Measurements from ENCODE around the gene MYF6.

DNA sequence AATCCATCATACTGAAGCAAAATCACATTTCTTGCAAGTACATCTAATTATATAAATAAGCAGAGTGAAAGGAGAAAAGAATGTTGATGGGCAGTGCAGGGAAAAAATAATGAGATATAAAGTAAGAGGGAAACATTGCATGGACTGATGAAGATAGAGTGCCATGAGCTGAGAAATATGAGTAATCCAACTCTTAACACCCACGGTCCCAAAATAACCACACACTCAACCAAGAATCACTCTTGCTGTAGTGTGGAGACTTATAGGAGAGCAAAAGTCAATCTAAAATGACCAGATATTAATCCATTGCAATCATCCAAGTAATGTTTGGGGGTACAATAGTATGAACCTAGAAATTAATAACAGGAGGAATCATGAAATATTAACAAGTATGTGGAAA is 49.4 kb downstream of the MYF6 start:
- no peak for TF ChIP-seq CTCF (IDR thresholded peaks at IDR 0.05)
- TF ChIP-seq POLR2A (IDR thresholded peaks at IDR 0.05) = no peak

Measured in body of pancreas (tissue), 4 donors.